HepG2 (cell line): Measurements from ENCODE around the gene UBE2B. TPM values are rescaled to one million over a fixed set of nuclear protein-coding genes. Genes with fewer than 3 reads are reported as not detected.

Source experiments
- AGO1 ChIP-seq: fragments of 200-400 bp; formaldehyde crosslinking; IDR thresholded peaks from 2 replicates; pipeline ENCODE4 v1.6.1; 2017; ENCODE audit warnings: mild to moderate bottlenecking, low read depth, low read length, moderate library complexity; ENCODE audit not compliant: poor library complexity, severe bottlenecking
- ELF3 ChIP-seq: IDR thresholded peaks from 2 replicates; pipeline ENCODE4 v1.6.1; 2016; ENCODE audit warnings: missing genetic modification reagents, missing compliant biosample characterization
- EP300 ChIP-seq, 3 experiments: sonication (generic) in 1 of 3; formaldehyde crosslinking in 1 of 3; IDR thresholded peaks; 2 replicates each; pipeline versions ENCODE4 v1.5.1 to v1.6.1; 2011 to 2020; ENCODE audit warnings: low read depth in 2 of 3, low read length in 2 of 3, borderline replicate concordance in 1 of 3, improper control_type of control experiment in 1 of 3, mild to moderate bottlenecking in 1 of 3, missing genetic modification reagents in 1 of 3, moderate library complexity in 1 of 3
- ETV5 ChIP-seq: IDR thresholded peaks from 2 replicates; pipeline ENCODE4 v1.6.1; 2018; ENCODE audit warnings: missing biosample characterization, missing genetic modification reagents, inconsistent platforms, borderline replicate concordance
- FOXJ3 ChIP-seq: sonication (generic); formaldehyde crosslinking; IDR thresholded peaks from 2 replicates; pipeline ENCODE4 v1.4.0; 2020; ENCODE audit warnings: missing genetic modification reagents, mild to moderate bottlenecking, borderline replicate concordance
- GATAD2A ChIP-seq: IDR thresholded peaks from 2 replicates; pipeline ENCODE4 v1.6.1; 2016
- HDAC1 ChIP-seq: sonication (generic); formaldehyde crosslinking; IDR thresholded peaks from 2 replicates; pipeline ENCODE4 v1.5.1; 2020; ENCODE audit warnings: mild to moderate bottlenecking, missing genetic modification reagents
- KDM1A ChIP-seq: IDR thresholded peaks from 2 replicates; pipeline ENCODE4 v1.6.1; 2016; ENCODE audit warnings: missing compliant biosample characterization
- NFKB2 ChIP-seq: sonication (generic); formaldehyde crosslinking; IDR thresholded peaks from 2 replicates; pipeline ENCODE4 v1.4.0; 2020; ENCODE audit warnings: missing genetic modification reagents, borderline replicate concordance
- NR2C2 ChIP-seq: sonication (generic); formaldehyde crosslinking; IDR thresholded peaks from 2 replicates; pipeline ENCODE4 v1.4.0; 2020; ENCODE audit warnings: missing genetic modification reagents, mild to moderate bottlenecking, moderate library complexity, borderline replicate concordance
- POLR2A ChIP-seq, 2 experiments: IDR thresholded peaks; 2 replicates each; pipeline ENCODE4 v1.6.1; 2011; ENCODE audit warnings: low read depth in 2 of 2, low read length in 2 of 2, mild to moderate bottlenecking in 1 of 2, moderate library complexity in 1 of 2; ENCODE audit not compliant: insufficient read depth in 1 of 2
- POLR2AphosphoS5 ChIP-seq: IDR thresholded peaks from 2 replicates; pipeline ENCODE4 v1.6.1; 2012; ENCODE audit warnings: low read depth, low read length
- SALL1 ChIP-seq: sonication (generic); formaldehyde crosslinking; IDR thresholded peaks from 2 replicates; pipeline ENCODE4 v1.8.0; 2022; ENCODE audit warnings: mild to moderate bottlenecking, missing genetic modification reagents
- SIX4 ChIP-seq: sonication (generic); formaldehyde crosslinking; IDR thresholded peaks from 2 replicates; pipeline ENCODE4 v1.4.0; 2020; ENCODE audit warnings: missing genetic modification reagents
- STAG1 ChIP-seq: sonication (generic); formaldehyde crosslinking; IDR thresholded peaks from 2 replicates; pipeline ENCODE4 v1.4.0; 2020; ENCODE audit warnings: missing genetic modification reagents
- SUZ12 ChIP-seq: fragments of 150-350 bp; IDR thresholded peaks from 2 replicates; pipeline ENCODE4 v1.6.1; 2014; ENCODE audit warnings: low read depth, low read length
- ZBTB8A ChIP-seq: sonication (generic); formaldehyde crosslinking; IDR thresholded peaks from 2 replicates; pipeline ENCODE4 v1.4.0; 2020; ENCODE audit warnings: mild to moderate bottlenecking, low read depth, missing genetic modification reagents, borderline replicate concordance
- ZNF10 ChIP-seq: sonication (generic); formaldehyde crosslinking; IDR thresholded peaks from 2 replicates; pipeline ENCODE4 v1.4.0; 2020; ENCODE audit warnings: mild to moderate bottlenecking, low read depth, missing genetic modification reagents, borderline replicate concordance
- ZNF563 ChIP-seq: sonication (generic); formaldehyde crosslinking; IDR thresholded peaks from 2 replicates; pipeline ENCODE4 v1.8.0; 2022; ENCODE audit warnings: mild to moderate bottlenecking, moderate library complexity, missing genetic modification reagents
- ZNF567 ChIP-seq: sonication (generic); formaldehyde crosslinking; IDR thresholded peaks from 2 replicates; pipeline ENCODE4 v1.8.1; 2023; ENCODE audit warnings: mild to moderate bottlenecking, missing genetic modification reagents, borderline replicate concordance
- polyA plus RNA-seq, 8 experiments: library from polyadenylated mRNA; depleted of rRNA in 3 of 8; stranded (reverse) in 7 of 8; unstranded in 1 of 8; fragments of >200 nt; fragmentation: Illumina TruSeq in 4 of 8; extraction: Trizol in 4 of 8; gene quantifications; 2 replicates each; pipeline versions ENCODE4 v1.2.1 to v1.2.3, GENCODE V29; 2011 to 2016; ENCODE audit warnings: low read depth in 4 of 8, missing spikeins in 1 of 8, mixed read lengths in 1 of 8; ENCODE audit not compliant: insufficient read depth in 1 of 8
- total RNA-seq, 5 experiments: library from RNA; depleted of rRNA; stranded (reverse); fragments of >200 nt; fragmentation: Illumina TruSeq; extraction: Trizol; gene quantifications; 2 replicates each; pipeline ENCODE4 v1.2.3, GENCODE V29; 2016; ENCODE audit warnings: low read depth in 1 of 5
- TF ChIP-seq, protein P1 (sequence below): sonication (generic); formaldehyde crosslinking; IDR thresholded peaks from 2 replicates; pipeline ENCODE4 v1.8.1; 2022; ENCODE audit warnings: mild to moderate bottlenecking, missing genetic modification reagents
- TF ChIP-seq, protein P2 (sequence below): sonication (generic); formaldehyde crosslinking; IDR thresholded peaks from 2 replicates; pipeline ENCODE4 v1.4.0; 2020; ENCODE audit warnings: missing genetic modification reagents; ENCODE audit errors: not compliant biosample characterization
- TF ChIP-seq, protein P3 (sequence below): IDR thresholded peaks from 2 replicates; pipeline ENCODE4 v1.6.1; 2016; ENCODE audit warnings: missing compliant biosample characterization, missing genetic modification reagents, borderline replicate concordance
- TF ChIP-seq, protein P4 (sequence below): sonication (generic); formaldehyde crosslinking; IDR thresholded peaks from 2 replicates; pipeline ENCODE4 v1.4.0; 2020; ENCODE audit warnings: missing genetic modification reagents
- TF ChIP-seq, protein P5 (sequence below): sonication (generic); formaldehyde crosslinking; IDR thresholded peaks from 2 replicates; pipeline ENCODE4 v1.4.0; 2020; ENCODE audit warnings: missing genetic modification reagents, low read depth, mild to moderate bottlenecking, borderline replicate concordance

The UBE2B gene
- total and polyA plus RNA-seq, 2 of the 13 experiments (the other 11 are each of a cell fraction or from before 2014, with no cell fraction given), result 25.2 to 56.0 TPM

DNA sequence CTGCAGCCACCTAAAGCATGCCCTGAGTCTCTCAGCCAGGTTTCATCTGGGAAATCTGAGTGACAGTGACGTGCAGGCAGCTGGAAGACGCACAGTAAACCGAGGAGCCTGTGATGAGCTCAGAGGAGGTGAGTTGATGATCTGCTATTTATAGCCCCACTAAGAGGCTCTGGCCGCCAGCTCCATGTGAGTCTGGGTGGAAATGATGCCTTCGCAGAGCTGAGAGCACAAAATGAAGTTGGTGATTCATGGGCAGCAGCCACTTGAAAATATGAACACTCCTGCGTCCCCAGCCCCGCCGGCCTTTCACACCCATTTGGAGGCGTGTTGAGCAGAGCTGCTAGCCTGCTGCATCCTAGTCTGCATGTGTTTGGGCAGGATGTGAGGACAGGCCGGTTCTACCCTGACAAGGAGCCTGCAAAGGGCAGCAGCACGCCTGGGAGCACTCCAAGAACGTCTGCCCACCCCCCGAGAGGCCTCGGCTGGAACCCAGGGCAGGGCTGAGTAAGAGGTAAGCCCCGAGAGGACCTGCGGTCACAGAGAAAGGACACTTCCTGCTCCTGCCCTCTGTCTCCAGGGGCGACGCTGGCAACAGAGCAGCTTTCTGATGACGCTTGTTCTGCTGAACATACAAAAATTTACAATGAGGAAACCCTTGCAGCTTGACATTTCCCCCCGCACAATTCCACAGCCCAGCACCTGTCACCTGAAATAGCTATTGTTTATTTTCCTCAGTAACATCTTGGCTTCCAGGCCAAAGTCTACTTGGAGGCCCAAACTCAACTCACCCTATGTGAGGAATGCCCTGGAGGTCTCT, 65.4 kb downstream of the UBE2B start (continued):
- no peak for TF ChIP-seq NR2C2 (CRISPR knock-in tag)
- no peak for TF ChIP-seq POLR2AphosphoS5
- TF ChIP-seq ZNF563 (CRISPR knock-in tag), result no peak
- TF ChIP-seq, protein P1, sequence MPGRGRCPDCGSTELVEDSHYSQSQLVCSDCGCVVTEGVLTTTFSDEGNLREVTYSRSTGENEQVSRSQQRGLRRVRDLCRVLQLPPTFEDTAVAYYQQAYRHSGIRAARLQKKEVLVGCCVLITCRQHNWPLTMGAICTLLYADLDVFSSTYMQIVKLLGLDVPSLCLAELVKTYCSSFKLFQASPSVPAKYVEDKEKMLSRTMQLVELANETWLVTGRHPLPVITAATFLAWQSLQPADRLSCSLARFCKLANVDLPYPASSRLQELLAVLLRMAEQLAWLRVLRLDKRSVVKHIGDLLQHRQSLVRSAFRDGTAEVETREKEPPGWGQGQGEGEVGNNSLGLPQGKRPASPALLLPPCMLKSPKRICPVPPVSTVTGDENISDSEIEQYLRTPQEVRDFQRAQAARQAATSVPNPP (CRISPR knock-in tag), result no peak
- TF ChIP-seq, protein P2, sequence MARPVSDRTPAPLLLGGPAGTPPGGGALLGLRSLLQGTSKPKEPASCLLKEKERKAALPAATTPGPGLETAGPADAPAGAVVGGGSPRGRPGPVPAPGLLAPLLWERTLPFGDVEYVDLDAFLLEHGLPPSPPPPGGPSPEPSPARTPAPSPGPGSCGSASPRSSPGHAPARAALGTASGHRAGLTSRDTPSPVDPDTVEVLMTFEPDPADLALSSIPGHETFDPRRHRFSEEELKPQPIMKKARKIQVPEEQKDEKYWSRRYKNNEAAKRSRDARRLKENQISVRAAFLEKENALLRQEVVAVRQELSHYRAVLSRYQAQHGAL (CRISPR knock-in tag), result no peak
- TF ChIP-seq AGO1, result no peak
- TF ChIP-seq ELF3 (CRISPR knock-in tag), result no peak; the same call in 1 of the 2 replicates
- TF ChIP-seq ZBTB8A, result no peak
- peak; percentile 43; the same call in 1 of the 2 replicates for TF ChIP-seq ETV5 (CRISPR knock-in tag)
- no peak; the same call in 1 of the 2 replicates for TF ChIP-seq STAG1 (CRISPR knock-in tag)
- peak; percentile 51; the same call in 1 of the 2 replicates for TF ChIP-seq SALL1 (CRISPR knock-in tag)
- TF ChIP-seq SIX4 (CRISPR knock-in tag), result no peak
- TF ChIP-seq SUZ12, result no peak
- TF ChIP-seq ZNF567, result no peak
- TF ChIP-seq, protein P3, sequence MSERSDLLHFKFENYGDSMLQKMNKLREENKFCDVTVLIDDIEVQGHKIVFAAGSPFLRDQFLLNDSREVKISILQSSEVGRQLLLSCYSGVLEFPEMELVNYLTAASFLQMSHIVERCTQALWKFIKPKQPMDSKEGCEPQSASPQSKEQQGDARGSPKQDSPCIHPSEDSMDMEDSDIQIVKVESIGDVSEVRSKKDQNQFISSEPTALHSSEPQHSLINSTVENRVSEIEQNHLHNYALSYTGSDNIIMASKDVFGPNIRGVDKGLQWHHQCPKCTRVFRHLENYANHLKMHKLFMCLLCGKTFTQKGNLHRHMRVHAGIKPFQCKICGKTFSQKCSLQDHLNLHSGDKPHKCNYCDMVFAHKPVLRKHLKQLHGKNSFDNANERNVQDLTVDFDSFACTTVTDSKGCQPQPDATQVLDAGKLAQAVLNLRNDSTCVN (CRISPR knock-in tag), result no peak
- TF ChIP-seq, protein P4, sequence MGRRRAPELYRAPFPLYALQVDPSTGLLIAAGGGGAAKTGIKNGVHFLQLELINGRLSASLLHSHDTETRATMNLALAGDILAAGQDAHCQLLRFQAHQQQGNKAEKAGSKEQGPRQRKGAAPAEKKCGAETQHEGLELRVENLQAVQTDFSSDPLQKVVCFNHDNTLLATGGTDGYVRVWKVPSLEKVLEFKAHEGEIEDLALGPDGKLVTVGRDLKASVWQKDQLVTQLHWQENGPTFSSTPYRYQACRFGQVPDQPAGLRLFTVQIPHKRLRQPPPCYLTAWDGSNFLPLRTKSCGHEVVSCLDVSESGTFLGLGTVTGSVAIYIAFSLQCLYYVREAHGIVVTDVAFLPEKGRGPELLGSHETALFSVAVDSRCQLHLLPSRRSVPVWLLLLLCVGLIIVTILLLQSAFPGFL, result no peak
- no peak for TF ChIP-seq FOXJ3 (CRISPR knock-in tag)
- no peak for TF ChIP-seq KDM1A
- TF ChIP-seq EP300 (IDR thresholded peaks at IDR 0.05; ENCODE audit: low read depth in 2 of 2, low read length in 2 of 2), result no peak
- no peak for TF ChIP-seq EP300 (CRISPR knock-in tag; IDR thresholded peaks at IDR 0.05; ENCODE audit: borderline replicate concordance)
- no peak for TF ChIP-seq ZNF10 (CRISPR knock-in tag)
- TF ChIP-seq HDAC1 (CRISPR knock-in tag), result no peak; the same call in 1 of the 2 replicates
- no peak for TF ChIP-seq POLR2A (IDR thresholded peaks at IDR 0.05; ENCODE audit: insufficient read depth in 1 of 2, low read depth in 2 of 2, low read length in 2 of 2)
- TF ChIP-seq, protein P5, sequence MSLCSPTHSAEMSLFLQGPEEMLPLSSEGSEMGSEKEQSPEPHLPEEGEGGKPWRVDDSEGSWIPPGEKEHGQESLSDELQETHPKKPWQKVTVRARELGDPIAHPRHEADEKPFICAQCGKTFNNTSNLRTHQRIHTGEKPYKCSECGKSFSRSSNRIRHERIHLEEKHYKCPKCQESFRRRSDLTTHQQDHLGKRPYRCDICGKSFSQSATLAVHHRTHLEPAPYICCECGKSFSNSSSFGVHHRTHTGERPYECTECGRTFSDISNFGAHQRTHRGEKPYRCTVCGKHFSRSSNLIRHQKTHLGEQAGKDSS, result no peak
- 0 out of 2 replicates have a peak, but pooled peaks have one; percentile 38 for TF ChIP-seq GATAD2A (CRISPR knock-in tag)
- TF ChIP-seq NFKB2 (CRISPR knock-in tag), result peak; percentile 41; the same call in 1 of the 2 replicates
